Mesendoderm (in vitro differentiated cells): Measurements from ENCODE around the gene PTPN3.

ENCODE experiments used
- DNase-seq: peaks from one replicate; pipeline ENCODE4 v3.0.0; 2013
- H2AK5ac ChIP-seq: 2 replicates; pipeline ENCODE4 v1.6.1; 2013; ENCODE audit warnings: low read length, inconsistent platforms
- H2BK120ac ChIP-seq: 2 replicates; pipeline ENCODE4 v1.6.1; 2013; ENCODE audit warnings: low read depth, mild to moderate bottlenecking, low read length, moderate library complexity, mixed read lengths
- H2BK15ac ChIP-seq: replicated peaks from 2 replicates; pipeline ENCODE4 v1.6.1; 2013; ENCODE audit warnings: low read depth, mild to moderate bottlenecking, moderate library complexity
- H2BK5ac ChIP-seq: 2 replicates; pipeline ENCODE4 v1.6.1; 2013; ENCODE audit warnings: low read length, inconsistent platforms
- H3K18ac ChIP-seq: 2 replicates; pipeline ENCODE4 v1.6.1; 2013; ENCODE audit warnings: mild to moderate bottlenecking, low read length, mixed read lengths
- H3K23ac ChIP-seq: one replicate; pipeline ENCODE4 v1.6.1; 2013; ENCODE audit warnings: low read length
- H3K27ac ChIP-seq: 2 replicates; pipeline ENCODE4 v1.5.1; 2013; ENCODE audit warnings: low read depth, mild to moderate bottlenecking, inconsistent platforms, low read length, moderate library complexity
- H3K27me3 ChIP-seq: 2 replicates; pipeline ENCODE4 v1.6.1; 2013; ENCODE audit warnings: low read length, control low read depth, mild to moderate bottlenecking, inconsistent platforms; ENCODE audit not compliant: insufficient read depth, poor library complexity
- H3K36me3 ChIP-seq: 2 replicates; pipeline ENCODE4 v1.6.1; 2013; ENCODE audit warnings: low read length, inconsistent platforms; ENCODE audit not compliant: control insufficient read depth, insufficient read depth
- H3K4ac ChIP-seq: one replicate; pipeline ENCODE4 v1.6.1; 2013; ENCODE audit warnings: low read depth, mild to moderate bottlenecking, low read length, moderate library complexity
- H3K4me1 ChIP-seq: 2 replicates; pipeline ENCODE4 v1.6.1; 2013; ENCODE audit warnings: low read depth, low read length, inconsistent platforms; ENCODE audit not compliant: control insufficient read depth
- H3K4me2 ChIP-seq: 2 replicates; pipeline ENCODE4 v1.6.1; 2013; ENCODE audit warnings: low read length
- H3K4me3 ChIP-seq: 2 replicates; pipeline ENCODE4 v1.5.1; 2013; ENCODE audit warnings: mild to moderate bottlenecking, low read length
- H3K56ac ChIP-seq: one replicate; pipeline ENCODE4 v1.6.1; 2013; ENCODE audit warnings: low read length
- H3K79me1 ChIP-seq: 2 replicates; pipeline ENCODE4 v1.6.1; 2013; ENCODE audit warnings: low read length, inconsistent platforms
- H3K79me2 ChIP-seq: 2 replicates; pipeline ENCODE4 v1.6.1; 2013; ENCODE audit warnings: mild to moderate bottlenecking, low read length; ENCODE audit not compliant: control insufficient read depth, insufficient read depth
- H3K9ac ChIP-seq: 2 replicates; pipeline ENCODE4 v1.6.1; 2013; ENCODE audit warnings: low read length, inconsistent platforms
- H4K5ac ChIP-seq: one replicate; pipeline ENCODE4 v1.6.1; 2013; ENCODE audit warnings: low read length
- H4K8ac ChIP-seq: one replicate; pipeline ENCODE4 v1.6.1; 2013; ENCODE audit warnings: low read depth, mild to moderate bottlenecking, control low read depth, low read length, moderate library complexity
- WGBS: extraction: QIAGEN DNeasy Blood & Tissue Kit; methylation state at CpG from one replicate; pipeline ENCODE4 v1.1.7; 2013; ENCODE audit warnings: low lambda C conversion rate, missing lambda C conversion rate; ENCODE audit not compliant: insufficient coverage; ENCODE audit errors: extremely low coverage; 5-methylcytosine and 5-hydroxymethylcytosine counted together

Gene PTPN3

DNA sequence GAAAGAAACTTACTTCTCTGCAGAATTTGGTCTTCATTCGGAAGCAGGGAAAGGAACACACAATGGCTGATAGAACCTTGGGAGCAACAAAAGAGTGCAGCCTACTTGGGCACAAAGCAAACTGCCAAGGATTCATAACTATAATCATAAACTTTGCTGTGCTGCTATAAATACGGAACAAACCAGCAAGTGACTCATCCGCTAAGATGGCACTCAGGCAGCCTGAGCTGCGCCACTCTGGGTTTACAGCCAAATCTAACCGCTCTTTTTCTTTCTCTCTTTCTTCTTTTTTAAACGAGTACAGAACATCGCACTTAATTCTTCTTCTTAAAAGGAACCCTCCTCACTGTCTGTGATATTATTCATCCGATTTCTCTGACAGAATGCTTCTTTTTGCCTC lies 81.1 kb downstream of the PTPN3 start:
- H3K27ac ChIP-seq, result no peak overlapping the region
- H3K27me3 ChIP-seq, result no peaks in the 10 kb centered on the region
- no peaks in the 10 kb centered on the region for H3K79me1 ChIP-seq
- H3K23ac ChIP-seq, result no peak overlapping the region
- no peaks in the 10 kb centered on the region for H3K79me2 ChIP-seq
- no peak overlapping the region for H3K9ac ChIP-seq
- no peak overlapping the region for H4K8ac ChIP-seq
- H4K5ac ChIP-seq, result no peak overlapping the region
- no peak overlapping the region for H3K4ac ChIP-seq
- no peaks in the 10 kb centered on the region for H3K4me1 ChIP-seq
- H3K36me3 ChIP-seq, result no peaks in the 10 kb centered on the region
- H2BK120ac ChIP-seq, result no peak overlapping the region
- H2AK5ac ChIP-seq, result no peak overlapping the region
- no peak overlapping the region for H3K4me3 ChIP-seq
- H2BK5ac ChIP-seq, result no peak overlapping the region
- no CpG with 5 or more reads among the region's 8 CpGs for WGBS
- no peak overlapping the region for H3K56ac ChIP-seq
- H2BK15ac ChIP-seq, result no peak overlapping the region
- no peak overlapping the region for H3K18ac ChIP-seq
- no peak overlapping the region for H3K4me2 ChIP-seq
- no peak for DNase-seq

DNA sequence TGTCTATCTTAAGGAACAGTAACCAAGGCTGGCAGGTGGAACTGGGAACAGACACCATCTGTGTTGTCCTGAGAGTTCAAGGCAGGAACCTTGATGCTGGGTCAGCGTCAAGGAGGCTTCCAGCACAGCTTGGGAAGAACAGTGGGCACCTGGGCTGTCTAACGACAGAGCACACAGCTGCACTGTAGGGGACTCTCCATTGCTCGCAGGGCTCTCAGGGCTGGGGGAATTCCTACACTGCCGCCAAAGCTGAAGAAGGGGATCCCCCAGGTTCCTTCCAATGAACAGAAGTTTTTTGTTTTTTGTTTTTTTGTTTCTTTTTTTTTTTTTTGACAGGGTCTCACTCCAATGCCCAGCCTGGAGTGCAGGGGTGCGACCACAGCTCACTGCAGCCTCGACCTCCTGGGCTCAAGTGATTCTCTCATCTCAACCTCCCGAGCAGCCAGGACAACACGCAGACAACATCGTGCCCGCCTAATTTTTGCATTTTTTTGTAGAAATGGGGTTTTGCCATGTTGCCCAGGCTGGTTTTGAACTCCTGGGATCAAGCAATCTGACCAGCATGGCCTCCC lies 81.9 kb downstream of the PTPN3 start:
- H2BK15ac ChIP-seq, result no peak overlapping the region
- no peak overlapping the region for H3K4me3 ChIP-seq
- no peak overlapping the region for H3K27ac ChIP-seq
- no peaks in the 10 kb centered on the region for H3K4me1 ChIP-seq
- no peaks in the 10 kb centered on the region for H3K36me3 ChIP-seq
- no peaks in the 10 kb centered on the region for H3K79me1 ChIP-seq
- no peaks in the 10 kb centered on the region for H3K79me2 ChIP-seq
- H3K56ac ChIP-seq, result no peak overlapping the region
- H2BK5ac ChIP-seq, result no peak overlapping the region
- no CpG with 5 or more reads among the region's 10 CpGs for WGBS
- no peak overlapping the region for H2BK120ac ChIP-seq
- no peak overlapping the region for H3K23ac ChIP-seq
- H4K8ac ChIP-seq, result no peak overlapping the region
- DNase-seq, result no peak
- no peak overlapping the region for H3K4ac ChIP-seq
- no peaks in the 10 kb centered on the region for H3K27me3 ChIP-seq
- H3K9ac ChIP-seq, result no peak overlapping the region
- H4K5ac ChIP-seq, result no peak overlapping the region
- no peak overlapping the region for H2AK5ac ChIP-seq
- H3K18ac ChIP-seq, result no peak overlapping the region
- H3K4me2 ChIP-seq, result no peak overlapping the region

DNA sequence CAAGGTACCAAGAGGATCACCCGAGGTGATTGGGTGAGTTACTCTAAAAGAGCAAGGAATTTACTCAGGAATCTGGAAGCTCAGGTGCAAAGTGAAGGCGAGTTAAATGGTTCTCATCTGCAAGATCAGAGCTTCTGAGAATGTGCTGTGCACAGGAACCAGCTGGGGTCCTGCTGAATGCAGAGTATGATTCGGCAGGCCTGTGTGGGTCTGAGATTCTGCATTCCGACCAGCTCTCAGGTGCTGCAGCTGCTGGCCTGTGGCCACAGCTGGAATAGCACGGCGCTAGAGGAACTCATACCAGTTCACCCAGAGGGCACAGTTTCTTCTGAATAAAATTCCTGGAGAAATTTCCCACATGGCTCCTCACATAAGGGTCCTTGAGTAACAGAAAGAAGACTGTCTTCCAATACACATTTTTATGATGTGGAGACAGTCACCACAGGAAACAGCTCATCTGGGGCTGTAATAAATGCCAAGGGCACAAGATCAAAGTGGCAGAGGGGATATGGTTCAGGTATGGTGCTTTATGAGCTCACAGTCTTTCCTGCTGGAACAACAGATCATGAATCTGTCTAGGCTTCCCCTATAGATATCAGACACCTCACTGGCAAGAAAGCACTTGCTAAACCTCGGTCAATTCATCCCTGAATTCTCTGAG lies 83.9 kb downstream of the PTPN3 start:
- Histone ChIP-seq H3K27me3 (no peaks in the 10 kb centered on the region), H3K4me3 (no peak overlapping the region), H3K9ac (no peak overlapping the region), H2BK5ac (no peak overlapping the region), H3K23ac (no peak overlapping the region), H3K4me1 (no peaks in the 10 kb centered on the region), H3K36me3 (no peaks in the 10 kb centered on the region), H3K18ac (no peak overlapping the region), H3K79me1 (no peaks in the 10 kb centered on the region), H4K8ac (no peak overlapping the region), H2AK5ac (no peak overlapping the region), H3K4me2 (no peak overlapping the region), H4K5ac (no peak overlapping the region), H3K4ac (no peak overlapping the region), H2BK120ac (no peak overlapping the region), H3K79me2 (no peaks in the 10 kb centered on the region), H2BK15ac (no peak overlapping the region), H3K56ac (no peak overlapping the region), H3K27ac (no peak overlapping the region)
- peak; percentile 37 for DNase-seq
- no CpG with 5 or more reads among the region's 7 CpGs for WGBS

DNA sequence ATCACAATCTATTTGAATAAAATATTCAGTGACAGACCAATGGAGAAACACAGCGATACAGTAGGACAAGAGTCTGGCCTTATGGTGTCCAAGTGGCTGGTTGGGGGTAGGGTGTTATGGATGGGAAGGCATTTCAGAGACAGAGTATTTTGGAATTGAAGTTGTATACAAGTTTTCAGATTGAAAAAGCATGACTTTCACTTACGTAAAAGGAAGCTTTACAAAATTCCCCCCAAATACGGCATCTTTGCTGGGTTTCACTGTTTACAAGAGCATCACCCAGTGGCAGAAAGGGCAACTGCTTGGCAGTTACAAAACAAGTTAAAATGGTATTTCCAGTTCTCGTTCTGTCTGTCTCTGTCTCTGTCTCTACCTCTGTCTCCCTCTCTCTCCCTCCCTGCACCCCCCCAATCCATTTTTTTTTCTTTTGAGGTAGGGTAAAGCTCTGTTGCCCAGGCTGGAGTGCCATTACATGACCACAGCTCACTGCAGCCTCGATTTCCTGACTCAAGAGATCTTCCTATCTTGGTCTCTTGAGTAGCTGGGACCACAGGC lies 86.2 kb downstream of the PTPN3 start:
- Histone ChIP-seq H4K5ac (no peak overlapping the region), H3K79me2 (no peaks in the 10 kb centered on the region), H3K56ac (no peak overlapping the region), H3K9ac (no peak overlapping the region), H3K4me3 (no peak overlapping the region), H2BK5ac (no peak overlapping the region), H4K8ac (no peak overlapping the region), H3K4me1 (no peaks in the 10 kb centered on the region), H3K23ac (no peak overlapping the region), H3K4ac (no peak overlapping the region), H3K27me3 (no peaks in the 10 kb centered on the region), H2BK120ac (no peak overlapping the region), H3K79me1 (no peaks in the 10 kb centered on the region), H3K27ac (no peak overlapping the region), H3K36me3 (no peaks in the 10 kb centered on the region), H3K18ac (no peak overlapping the region), H3K4me2 (no peak overlapping the region), H2AK5ac (no peak overlapping the region), H2BK15ac (no peak overlapping the region)
- DNase-seq, result peak; percentile 60
- no CpG with 5 or more reads among the region's 5 CpGs for WGBS

DNA sequence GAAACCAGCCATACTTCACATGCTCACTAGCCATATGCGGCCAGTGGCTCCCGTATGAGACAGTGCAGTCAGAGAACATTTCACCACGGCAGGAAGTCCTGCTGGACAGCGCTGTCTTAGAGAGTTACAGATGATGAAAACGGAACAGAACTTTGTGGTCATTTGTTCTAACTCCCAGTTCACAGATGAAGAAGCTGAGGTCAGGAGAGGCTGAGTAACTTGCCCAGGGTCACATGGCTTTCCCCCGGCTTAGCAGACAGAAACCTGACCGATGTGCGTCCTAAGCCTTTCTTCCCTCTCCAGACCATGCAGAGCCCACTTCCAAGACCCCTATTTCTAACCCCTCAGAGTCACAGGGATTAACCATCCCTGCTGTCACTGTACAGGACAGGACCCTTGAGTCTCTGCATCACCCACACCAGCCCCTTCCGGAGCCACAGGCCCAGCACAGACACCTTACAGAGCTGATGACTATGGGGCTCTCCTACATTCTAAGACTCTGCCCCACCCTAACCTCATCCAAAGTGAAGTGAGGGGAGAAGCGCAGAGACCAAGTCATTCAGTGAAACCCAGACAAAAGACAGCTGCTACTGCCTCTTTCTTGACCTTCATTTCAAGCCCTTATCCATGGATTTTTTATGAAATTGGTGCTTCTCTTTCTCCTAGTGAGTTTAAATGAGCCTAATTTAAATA lies 86.9 kb downstream of the PTPN3 start:
- DNase-seq, result no peak
- no peaks in the 10 kb centered on the region for H3K79me1 ChIP-seq
- no peak overlapping the region for H4K8ac ChIP-seq
- H2BK15ac ChIP-seq, result no peak overlapping the region
- H3K18ac ChIP-seq, result no peak overlapping the region
- no peak overlapping the region for H3K4ac ChIP-seq
- H3K36me3 ChIP-seq, result no peaks in the 10 kb centered on the region
- no peak overlapping the region for H3K9ac ChIP-seq
- H3K56ac ChIP-seq, result no peak overlapping the region
- H3K79me2 ChIP-seq, result no peaks in the 10 kb centered on the region
- no peak overlapping the region for H3K27ac ChIP-seq
- WGBS, result no CpG with 5 or more reads among the region's 10 CpGs
- H2BK5ac ChIP-seq, result no peak overlapping the region
- H3K27me3 ChIP-seq, result no peaks in the 10 kb centered on the region
- no peak overlapping the region for H3K23ac ChIP-seq
- H2BK120ac ChIP-seq, result no peak overlapping the region
- H4K5ac ChIP-seq, result no peak overlapping the region
- no peak overlapping the region for H2AK5ac ChIP-seq
- H3K4me2 ChIP-seq, result no peak overlapping the region
- H3K4me3 ChIP-seq, result no peak overlapping the region
- no peaks in the 10 kb centered on the region for H3K4me1 ChIP-seq
